ENCODE data around the gene NOP9.

NOP9 gene

GRCh38 chr14:24261256-24261968 is 38.2 kb upstream of the NOP9 start (continued):
- TF ChIP-seq SNAI2 (CRISPR knock-in tag; IDR thresholded peaks at IDR 0.05) (no peak), PPARA (CRISPR knock-in tag; IDR thresholded peaks at IDR 0.05; ENCODE audit: borderline replicate concordance) (no peak), ZNF8 (CRISPR knock-in tag; IDR thresholded peaks at IDR 0.05) (no peak), ARNTL (CRISPR knock-in tag; IDR thresholded peaks at IDR 0.05; ENCODE audit: borderline replicate concordance, low read depth) (no peak), ZFP3 (CRISPR knock-in tag; IDR thresholded peaks at IDR 0.05) (no peak), ISL1 (CRISPR knock-in tag; IDR thresholded peaks at IDR 0.05) (no peak), CSDC2 (CRISPR knock-in tag; IDR thresholded peaks at IDR 0.05) (no peak), RARB (CRISPR knock-in tag; IDR thresholded peaks at IDR 0.05) (no peak)

GRCh38 chr14:24261969-24262327 is 37.7 kb upstream of the NOP9 start:
- TF ChIP-seq BACH2 (CRISPR knock-in tag; IDR thresholded peaks at IDR 0.05; ENCODE audit: borderline replicate concordance) (no peak), ZC3H10 (CRISPR knock-in tag; IDR thresholded peaks at IDR 0.05) (no peak), PPARA (CRISPR knock-in tag; IDR thresholded peaks at IDR 0.05; ENCODE audit: borderline replicate concordance) (no peak), ESRRG (CRISPR knock-in tag; IDR thresholded peaks at IDR 0.05) (no peak), ZNF70 (CRISPR knock-in tag; IDR thresholded peaks at IDR 0.05) (no peak)
- ATAC-seq = no peak

GRCh38 chr14:24262821-24263733 is 36.6 kb upstream of the NOP9 start, which contains the start of gene TGM1:
TGM1 (minus strand) TSS chr14:24263177; CDS start chr14:24262352, 825 bp downstream.
- no peak; the same call in 2 of the 3 replicates for ATAC-seq
- TF ChIP-seq TSHZ2 (CRISPR knock-in tag; IDR thresholded peaks at IDR 0.05) (no peak), ESRRG (CRISPR knock-in tag; IDR thresholded peaks at IDR 0.05) (no peak), ZNF565 (CRISPR knock-in tag; conservative IDR thresholded peaks at IDR 0.05; ENCODE audit: low read depth) (no peak), TCF4 (CRISPR knock-in tag; IDR thresholded peaks at IDR 0.05; ENCODE audit: borderline replicate concordance) (no peak), ARNTL (CRISPR knock-in tag; IDR thresholded peaks at IDR 0.05; ENCODE audit: borderline replicate concordance, low read depth) (no peak), ZNF8 (CRISPR knock-in tag; IDR thresholded peaks at IDR 0.05) (no peak), OSR1 (CRISPR knock-in tag; IDR thresholded peaks at IDR 0.05) (no peak), CREB5 (CRISPR knock-in tag; IDR thresholded peaks at IDR 0.05; ENCODE audit: low read depth) (no peak), BACH2 (CRISPR knock-in tag; IDR thresholded peaks at IDR 0.05; ENCODE audit: borderline replicate concordance) (no peak)

- no peak for ATAC-seq
- no peak for TF ChIP-seq PATZ1 (CRISPR knock-in tag; IDR thresholded peaks at IDR 0.05; ENCODE audit: borderline replicate concordance)
- no peak for TF ChIP-seq OSR1 (CRISPR knock-in tag; IDR thresholded peaks at IDR 0.05)
- no peak for TF ChIP-seq CSRNP3 (CRISPR knock-in tag; IDR thresholded peaks at IDR 0.05)
- TF ChIP-seq POU6F1 (CRISPR knock-in tag; IDR thresholded peaks at IDR 0.05; ENCODE audit: borderline replicate concordance, low read depth) = no peak
- TF ChIP-seq TOX (CRISPR knock-in tag; IDR thresholded peaks at IDR 0.05; ENCODE audit: borderline replicate concordance) = no peak
- no peak for TF ChIP-seq ISL1 (CRISPR knock-in tag; IDR thresholded peaks at IDR 0.05)
- no peak for TF ChIP-seq TCF4 (CRISPR knock-in tag; IDR thresholded peaks at IDR 0.05; ENCODE audit: borderline replicate concordance)
- TF ChIP-seq GLIS3 (CRISPR knock-in tag; IDR thresholded peaks at IDR 0.05) = no peak
- TF ChIP-seq ZC3H10 (CRISPR knock-in tag; IDR thresholded peaks at IDR 0.05) = no peak
- no peak for TF ChIP-seq BACH2 (CRISPR knock-in tag; IDR thresholded peaks at IDR 0.05; ENCODE audit: borderline replicate concordance)
- no peak for TF ChIP-seq PPARA (CRISPR knock-in tag; IDR thresholded peaks at IDR 0.05; ENCODE audit: borderline replicate concordance)
- TF ChIP-seq ZNF70 (CRISPR knock-in tag; IDR thresholded peaks at IDR 0.05) = no peak
- TF ChIP-seq RARB (CRISPR knock-in tag; IDR thresholded peaks at IDR 0.05) = no peak
- TF ChIP-seq ZNF565 (CRISPR knock-in tag; conservative IDR thresholded peaks at IDR 0.05; ENCODE audit: low read depth) = no peak
- no peak for TF ChIP-seq ESRRG (CRISPR knock-in tag; IDR thresholded peaks at IDR 0.05)
Measured at GRCh38 chr14:24263848-24264247, 35.8 kb upstream of the NOP9 start.

Data from SK-N-SH treated with all-trans-retinoic acid at 6 μM for 48 hours (cell line).